CD14-positive monocyte (primary cell): ENCODE results near the gene FERD3L. TPM values are rescaled to one million over a fixed set of nuclear protein-coding genes. Genes with fewer than 3 reads are reported as not detected.

Experiments
- DNase-seq, 3 donors: peaks; one replicate each; pipeline ENCODE4 v3.0.0-alpha.2; 2011 to 2022
- H2AFZ ChIP-seq: 2 replicates; pipeline ENCODE4 v1.6.0; 2012; ENCODE audit warnings: mild to moderate bottlenecking, low read depth, low read length, inconsistent platforms; ENCODE audit not compliant: insufficient read depth, poor library complexity, severe bottlenecking
- H3K27ac ChIP-seq, 2 donors: 1 replicate in 1 of 2; 2 replicates in 1 of 2; pipeline ENCODE4 v1.5.1; 2012 to 2013; ENCODE audit warnings: low read length in 2 of 2, control low read depth in 1 of 2, inconsistent platforms in 1 of 2, low read depth in 1 of 2, mild to moderate bottlenecking in 1 of 2
- H3K27me3 ChIP-seq, 2 donors: one replicate each; pipeline versions ENCODE4 v1.6.0 to v1.6.1; 2011 to 2013; ENCODE audit warnings: low read length in 2 of 2; ENCODE audit not compliant: control insufficient read depth in 2 of 2, insufficient read depth in 2 of 2
- H3K36me3 ChIP-seq, 2 donors: replicated peaks in 1 of 2; 1 replicate in 1 of 2; 2 replicates in 1 of 2; pipeline versions ENCODE4 v1.5.1 to v1.6.1; 2012 to 2013; ENCODE audit warnings: low read length in 2 of 2, control low read depth in 1 of 2, inconsistent platforms in 1 of 2, mild to moderate bottlenecking in 1 of 2; ENCODE audit not compliant: insufficient read depth in 2 of 2, control insufficient read depth in 1 of 2
- H3K4me1 ChIP-seq, 2 donors: 1 replicate in 1 of 2; 2 replicates in 1 of 2; pipeline versions ENCODE4 v1.5.1 to v1.6.1; 2012 to 2013; ENCODE audit warnings: low read length in 2 of 2, control low read depth in 1 of 2, inconsistent platforms in 1 of 2, mild to moderate bottlenecking in 1 of 2, moderate library complexity in 1 of 2; ENCODE audit not compliant: insufficient read depth in 2 of 2, control insufficient read depth in 1 of 2
- H3K4me2 ChIP-seq: replicated peaks from 2 replicates; pipeline ENCODE3; 2012; ENCODE audit warnings: low read length, moderate library complexity, mild to moderate bottlenecking; ENCODE audit not compliant: poor library complexity, severe bottlenecking; ENCODE audit errors: extremely low read depth
- H3K4me3 ChIP-seq, 3 experiments: fragments of 200-600 bp in 1 of 3; sonication (generic) in 1 of 3; replicated peaks in 1 of 3; 1 replicate in 2 of 3; 2 replicates in 1 of 3; pipeline ENCODE4 v1.5.1; 2011 to 2013; ENCODE audit warnings: low read length in 3 of 3, mild to moderate bottlenecking in 3 of 3, control low read depth in 2 of 3, low read depth in 2 of 3, inconsistent platforms in 1 of 3, moderate library complexity in 1 of 3
- H3K79me2 ChIP-seq: 2 replicates; pipeline ENCODE4 v1.6.0; 2012; ENCODE audit warnings: mild to moderate bottlenecking, control low read depth, inconsistent platforms, low read length, moderate library complexity; ENCODE audit not compliant: insufficient read depth
- H3K9ac ChIP-seq: 2 replicates; pipeline ENCODE4 v1.6.0; 2017; ENCODE audit warnings: low read length, mild to moderate bottlenecking; ENCODE audit not compliant: insufficient read depth, poor library complexity, severe bottlenecking
- H3K9me3 ChIP-seq, 2 donors: replicated peaks in 1 of 2; 1 replicate in 1 of 2; 2 replicates in 1 of 2; pipeline versions ENCODE4 v1.5.1 to v1.6.1; 2012 to 2013; ENCODE audit warnings: low read length in 2 of 2, control low read depth in 1 of 2; ENCODE audit not compliant: control insufficient read depth in 1 of 2, insufficient read depth in 1 of 2
- H4K20me1 ChIP-seq: 2 replicates; pipeline ENCODE4 v1.6.0; 2012; ENCODE audit warnings: mild to moderate bottlenecking, low read length, control low read depth, moderate library complexity; ENCODE audit not compliant: insufficient read depth
- H3K27ac Mint-ChIP-seq, 7 donors: one replicate each; pipeline ENCODE4 v1.8.0; 2020; ENCODE audit warnings: mild to moderate bottlenecking in 7 of 7, mixed read lengths in 7 of 7, moderate library complexity in 6 of 7, inconsistent platforms in 2 of 7
- H3K27me3 Mint-ChIP-seq, 3 donors: one replicate each; pipeline ENCODE4 v1.8.0; 2021 to 2022; ENCODE audit warnings: low read depth in 3 of 3, mild to moderate bottlenecking in 3 of 3, mixed read lengths in 3 of 3, moderate library complexity in 3 of 3, inconsistent platforms in 1 of 3
- H3K36me3 Mint-ChIP-seq, 2 donors: one replicate each; pipeline ENCODE4 v1.8.0; 2020; ENCODE audit warnings: mixed read lengths in 2 of 2, inconsistent platforms in 1 of 2, mild to moderate bottlenecking in 1 of 2
- H3K4me1 Mint-ChIP-seq: one replicate; pipeline ENCODE4 v1.8.0; 2020; ENCODE audit warnings: mild to moderate bottlenecking, mixed read lengths
- H3K4me3 Mint-ChIP-seq, 2 donors: one replicate each; pipeline ENCODE4 v1.8.0; 2020; ENCODE audit warnings: mild to moderate bottlenecking in 2 of 2, mixed read lengths in 2 of 2, moderate library complexity in 1 of 2
- H3K9me3 Mint-ChIP-seq, 7 donors: one replicate each; pipeline ENCODE4 v1.8.0; 2020 to 2022; ENCODE audit warnings: mixed read lengths in 7 of 7, mild to moderate bottlenecking in 6 of 7, moderate library complexity in 6 of 7, inconsistent platforms in 2 of 7
- WGBS: methylation state at CpG from one replicate; pipeline ENCODE4 v1.1.5; 2013; ENCODE audit warnings: missing lambda C conversion rate; ENCODE audit not compliant: insufficient coverage; 5-methylcytosine and 5-hydroxymethylcytosine counted together
- intact Hi-C, 2 donors: fragments of 100-400 bp; cut with micrococcal nuclease; formaldehyde crosslinking; loops; one replicate each; pipeline versions ENCODE4 v1.15.0 to v1.15.1; 2023
- polyA plus RNA-seq, 3 donors: library from polyadenylated mRNA; depleted of rRNA in 1 of 3; unstranded in 2 of 3; stranded (reverse) in 1 of 3; fragments of 300-500 nt in 2 of 3; fragments of >200 nt in 1 of 3; fragmentation: Illumina TruSeq in 2 of 3; gene quantifications; 1 replicate in 2 of 3; 2 replicates in 1 of 3; pipeline ENCODE4 v1.2.3, GENCODE V29; 2012 to 2021
- TF ChIP-seq, protein P1 (sequence below): fragments of 200-600 bp; IDR thresholded peaks from one replicate; pipeline ENCODE4 v1.8.0; 2022; ENCODE audit warnings: antibody characterized with exemption, mild to moderate bottlenecking

Gene FERD3L
- polyA plus RNA-seq, 3 donors: not detected

GRCh38 chr7:19119372-19119771, 25.8 kb downstream of the FERD3L start:
- H3K9me3 Mint-ChIP-seq: peaks cover 0 to 25% (median 10%) of the 10 kb centered on the region in 7 donors
- H3K27ac Mint-ChIP-seq: no peak overlapping the region
- TF ChIP-seq, protein P1, sequence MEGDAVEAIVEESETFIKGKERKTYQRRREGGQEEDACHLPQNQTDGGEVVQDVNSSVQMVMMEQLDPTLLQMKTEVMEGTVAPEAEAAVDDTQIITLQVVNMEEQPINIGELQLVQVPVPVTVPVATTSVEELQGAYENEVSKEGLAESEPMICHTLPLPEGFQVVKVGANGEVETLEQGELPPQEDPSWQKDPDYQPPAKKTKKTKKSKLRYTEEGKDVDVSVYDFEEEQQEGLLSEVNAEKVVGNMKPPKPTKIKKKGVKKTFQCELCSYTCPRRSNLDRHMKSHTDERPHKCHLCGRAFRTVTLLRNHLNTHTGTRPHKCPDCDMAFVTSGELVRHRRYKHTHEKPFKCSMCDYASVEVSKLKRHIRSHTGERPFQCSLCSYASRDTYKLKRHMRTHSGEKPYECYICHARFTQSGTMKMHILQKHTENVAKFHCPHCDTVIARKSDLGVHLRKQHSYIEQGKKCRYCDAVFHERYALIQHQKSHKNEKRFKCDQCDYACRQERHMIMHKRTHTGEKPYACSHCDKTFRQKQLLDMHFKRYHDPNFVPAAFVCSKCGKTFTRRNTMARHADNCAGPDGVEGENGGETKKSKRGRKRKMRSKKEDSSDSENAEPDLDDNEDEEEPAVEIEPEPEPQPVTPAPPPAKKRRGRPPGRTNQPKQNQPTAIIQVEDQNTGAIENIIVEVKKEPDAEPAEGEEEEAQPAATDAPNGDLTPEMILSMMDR: no peak
- Histone ChIP-seq H3K27ac (no peak overlapping the region), H2AFZ (no peak overlapping the region), H3K9ac (no peak overlapping the region), H3K79me2 (no peaks in the 10 kb centered on the region), H3K9me3 (peaks cover 3 to 30% of the 10 kb centered on the region in 2 donors), H3K27me3 (peaks cover 79 to 85% of the 10 kb centered on the region in 2 donors), H3K4me2 (no peak overlapping the region), H3K4me1 (peaks cover 13 to 27% of the 10 kb centered on the region in 2 donors), H3K36me3 (no peaks in the 10 kb centered on the region), H4K20me1 (no peaks in the 10 kb centered on the region), H3K4me3 (no peak overlapping the region)
- 0% methylated on average over 1 of the region's 8 CpGs for WGBS
- peaks cover 72 to 92% (median 85%) of the 10 kb centered on the region in 3 donors for H3K27me3 Mint-ChIP-seq
- peaks cover 22% of the 10 kb centered on the region for H3K4me1 Mint-ChIP-seq
- intact Hi-C loops: no loop called here
- peaks cover 2 to 4% of the 10 kb centered on the region in 2 donors for H3K36me3 Mint-ChIP-seq
- DNase-seq: no peak
- H3K4me3 Mint-ChIP-seq: peak overlapping the region in 1 of 2 donors; percentile 82

- Histone ChIP-seq H3K9ac (no peak overlapping the region), H3K4me3 (no peak overlapping the region), H4K20me1 (no peaks in the 10 kb centered on the region), H3K27me3 (peaks cover 83 to 90% of the 10 kb centered on the region in 2 donors), H3K4me1 (peaks cover 13 to 27% of the 10 kb centered on the region in 2 donors), H3K36me3 (no peaks in the 10 kb centered on the region), H3K79me2 (no peaks in the 10 kb centered on the region), H2AFZ (no peak overlapping the region), H3K9me3 (peaks cover 3 to 30% of the 10 kb centered on the region in 2 donors), H3K27ac (no peak overlapping the region), H3K4me2 (no peak overlapping the region)
- DNase-seq: no peak
- Mint-ChIP-seq H3K4me3 (peak overlapping the region in 1 of 2 donors; percentile 82), H3K9me3 (peaks cover 0 to 25% (median 10%) of the 10 kb centered on the region in 7 donors), H3K36me3 (peaks cover 2 to 4% of the 10 kb centered on the region in 2 donors), H3K4me1 (peaks cover 22% of the 10 kb centered on the region), H3K27me3 (peaks cover 78 to 92% (median 86%) of the 10 kb centered on the region in 3 donors), H3K27ac (peak overlapping the region in 1 of 7 donors; percentile 52)
- 2% methylated on average over 20 of the region's 28 CpGs for WGBS
- TF ChIP-seq, protein P1: no peak
- intact Hi-C loops: no loop called here
These were observed 26.4 kb downstream of the FERD3L start for GRCh38 chr7:19118636-19119371.
